Stimulated activated CD8-positive, alpha-beta memory T cell treated with anti-CD3 and anti-CD28 coated beads, Interleukin-2, amount 100 ng/mL, for 48 hours (primary cell): ENCODE data around the gene ANK3.

ENCODE experiments used
- DNase-seq, 2 donors: peaks; one replicate each; pipeline ENCODE4 v3.0.0-alpha.2; 2020; ENCODE audit warnings: low read depth in 2 of 2

ANK3 gene

DNA sequence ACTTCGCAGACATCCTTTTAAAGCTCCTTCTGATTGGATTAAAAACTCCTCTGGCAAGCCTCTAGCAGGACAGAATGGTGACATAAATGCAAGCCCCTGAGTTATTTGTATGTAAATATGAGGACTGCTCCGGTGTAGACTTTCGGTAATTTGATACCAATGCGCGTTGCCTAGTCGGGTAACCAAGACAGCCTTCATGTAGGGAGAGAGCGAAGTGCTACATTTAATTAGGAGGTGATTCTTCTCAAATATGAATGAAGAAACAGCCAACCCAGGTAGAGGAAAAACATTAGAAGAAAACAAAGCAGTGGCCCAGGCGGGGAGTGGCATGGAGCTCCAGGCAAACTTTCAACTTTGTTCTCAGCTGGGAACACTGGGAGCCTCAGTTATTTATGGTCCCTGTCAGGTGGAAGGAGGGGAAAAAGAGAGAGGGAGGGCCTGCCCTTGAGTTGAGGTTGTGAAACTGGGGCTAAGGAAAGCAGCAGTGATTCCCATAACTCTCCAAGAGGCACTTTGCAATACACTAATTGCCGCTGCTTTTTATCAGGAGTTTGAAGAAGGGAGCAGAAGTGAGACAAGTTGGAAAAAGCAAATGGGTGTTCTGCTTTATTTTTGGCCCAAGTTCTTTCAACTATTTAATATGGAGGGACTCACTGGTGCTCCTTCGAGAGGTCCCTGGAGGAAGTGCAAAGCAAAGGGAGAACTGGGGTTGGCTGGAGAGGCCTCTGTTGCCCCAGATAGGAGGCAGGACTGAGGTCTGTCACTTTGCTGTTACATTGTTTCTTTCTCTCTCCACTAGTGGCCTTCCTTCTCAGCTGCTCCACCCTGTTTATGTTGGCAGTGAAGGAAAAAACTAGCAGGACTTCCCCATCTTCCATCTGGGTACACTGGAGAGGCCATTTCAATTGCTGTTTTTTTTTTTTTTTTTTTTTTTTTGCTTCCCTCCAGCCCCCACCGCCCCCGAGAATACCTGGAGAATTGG is 248.7 kb downstream of the ANK3 start:
- no peak for DNase-seq

DNA sequence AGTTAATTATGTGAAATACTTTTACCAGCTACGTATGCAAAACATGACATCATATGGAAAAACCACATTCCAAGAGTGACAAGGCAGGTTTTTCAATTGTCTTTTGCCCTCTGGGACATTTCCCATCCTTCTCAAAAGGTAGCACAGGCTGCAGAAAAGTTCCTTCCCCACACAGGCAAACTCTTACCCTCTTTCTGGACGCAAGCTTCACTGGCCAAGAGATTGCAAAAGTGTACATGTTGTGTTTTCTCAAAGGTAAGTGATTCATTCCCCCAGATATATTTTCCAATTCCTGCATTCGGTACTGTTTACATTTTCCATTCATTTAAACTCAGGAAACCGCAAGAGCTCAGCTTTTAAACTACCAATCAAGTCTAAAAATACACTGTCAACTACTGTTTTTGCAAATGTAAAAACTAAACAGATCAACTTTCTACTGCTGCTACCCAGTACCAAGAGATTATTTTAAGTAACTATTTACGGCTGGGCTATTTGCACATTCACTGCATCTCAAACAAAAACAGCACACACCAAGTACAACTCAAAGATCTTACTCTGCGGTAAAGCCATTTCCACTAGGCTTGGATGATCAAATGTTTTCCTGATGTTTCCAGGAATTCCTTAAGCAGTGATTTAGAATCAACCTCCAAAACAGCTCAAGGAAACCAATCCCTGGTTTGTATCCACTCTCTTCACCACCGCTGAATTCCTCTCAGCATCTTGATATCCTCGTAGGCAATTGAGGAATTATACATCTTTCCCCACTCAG is 249.7 kb downstream of the ANK3 start:
- DNase-seq, result no peak

DNA sequence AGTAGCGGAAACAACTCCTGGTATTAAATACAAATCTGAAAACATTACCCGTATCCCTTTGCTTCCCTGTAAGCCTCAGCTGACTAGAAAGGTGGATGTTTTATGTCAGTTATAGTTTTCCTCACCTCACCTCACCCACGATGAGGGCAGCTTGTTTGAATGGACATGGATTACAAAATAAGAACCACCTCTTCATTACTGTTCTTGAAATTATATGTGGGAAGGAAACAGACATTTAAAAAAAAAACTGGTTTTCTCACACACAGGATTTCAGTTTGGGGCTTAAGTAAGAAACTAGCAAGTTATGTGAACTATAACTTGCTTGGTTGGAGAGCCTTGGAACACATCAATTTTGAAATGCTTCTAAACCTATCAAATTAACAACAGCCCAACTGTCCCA is 250.4 kb downstream of the ANK3 start:
- DNase-seq, result no peak

DNA sequence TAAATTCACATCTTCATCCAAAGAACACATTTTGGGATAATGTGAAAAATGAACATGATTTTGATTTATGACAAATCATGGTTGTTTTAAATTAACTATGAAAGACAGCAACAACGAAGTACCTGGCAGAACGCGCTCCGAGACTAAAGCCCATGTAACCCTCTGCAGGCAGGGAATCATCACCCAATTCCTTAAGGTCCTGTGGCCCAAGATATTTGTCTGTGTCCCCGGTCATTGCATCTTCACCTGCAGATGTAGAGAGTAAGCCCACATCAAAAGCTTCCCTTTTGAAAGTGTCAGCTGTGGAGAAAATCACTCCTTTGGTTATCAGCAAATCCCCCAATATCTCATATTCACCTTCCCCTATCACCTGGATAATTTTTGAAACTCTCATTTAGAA is 250.8 kb downstream of the ANK3 start:
- DNase-seq, result no peak

DNA sequence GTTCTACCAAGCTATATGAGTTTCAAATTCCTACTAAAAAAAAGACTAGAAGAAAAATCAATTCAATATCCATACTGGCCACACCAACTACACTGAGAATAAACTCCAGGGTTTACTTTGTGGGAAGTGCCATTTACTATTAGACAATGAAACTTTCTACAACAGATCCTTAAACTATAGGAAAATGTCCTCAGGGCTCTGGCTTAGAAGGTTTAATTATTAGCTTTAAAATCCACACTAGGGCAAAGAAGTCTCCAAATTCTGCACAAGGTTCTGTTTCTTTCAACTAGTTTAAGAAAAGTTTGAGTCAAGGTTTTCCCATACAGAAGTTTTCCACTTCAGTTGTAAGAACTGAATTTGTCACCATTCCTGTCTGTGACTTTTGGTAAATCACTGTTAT is 251.6 kb downstream of the ANK3 start:
- no peak for DNase-seq

DNA sequence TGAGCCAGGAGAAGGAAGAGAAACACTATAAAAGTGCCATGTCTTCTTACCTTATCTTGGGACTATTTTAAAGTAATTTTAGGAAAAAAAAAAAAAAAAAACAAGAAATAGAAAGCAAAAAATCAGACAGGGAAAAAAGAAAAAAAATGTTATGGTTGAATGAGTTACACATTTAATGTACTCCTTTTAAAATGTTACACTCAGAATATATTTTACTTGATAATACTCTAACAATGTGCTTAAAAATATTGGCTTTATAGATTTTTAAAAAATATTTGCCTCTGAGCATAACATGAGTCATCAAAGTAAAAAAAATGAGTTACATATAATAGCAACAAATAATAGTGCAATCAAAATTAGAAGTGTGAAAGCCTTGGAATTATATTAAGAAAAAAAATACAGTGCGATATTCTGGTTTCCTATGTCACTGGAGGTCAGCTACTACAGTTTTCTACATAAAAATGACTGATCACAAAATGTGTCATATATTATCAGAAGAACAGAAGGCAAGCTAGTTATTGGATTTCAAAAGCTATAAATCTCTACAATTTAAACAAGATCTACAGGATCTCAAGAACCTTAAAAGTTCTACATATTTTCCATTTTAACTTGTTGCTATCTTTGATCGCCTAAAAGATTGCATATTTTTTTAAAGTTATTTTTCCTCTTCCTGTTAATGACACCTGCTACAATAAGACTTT is 252.2 kb downstream of the ANK3 start:
- no peak for DNase-seq

DNA sequence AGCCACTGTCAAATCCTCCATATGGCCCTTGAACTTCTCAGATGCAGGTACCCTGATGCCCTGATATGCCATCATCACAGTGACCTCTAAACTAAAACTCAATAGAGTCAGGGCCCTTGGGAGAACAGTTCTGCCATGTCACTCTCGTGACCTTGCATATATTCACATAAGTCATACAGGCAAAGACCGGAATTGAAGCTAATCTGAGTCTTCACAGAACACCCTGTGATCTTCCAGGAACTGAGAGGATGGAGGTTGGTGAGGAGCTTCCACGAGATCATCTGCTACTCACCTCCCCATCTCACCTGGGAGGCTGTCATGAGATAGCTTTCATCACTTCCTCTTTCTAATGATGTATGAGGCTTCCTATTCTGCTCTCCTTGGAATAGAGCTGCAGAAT is 254.7 kb downstream of the ANK3 start:
- DNase-seq, result no peak

DNA sequence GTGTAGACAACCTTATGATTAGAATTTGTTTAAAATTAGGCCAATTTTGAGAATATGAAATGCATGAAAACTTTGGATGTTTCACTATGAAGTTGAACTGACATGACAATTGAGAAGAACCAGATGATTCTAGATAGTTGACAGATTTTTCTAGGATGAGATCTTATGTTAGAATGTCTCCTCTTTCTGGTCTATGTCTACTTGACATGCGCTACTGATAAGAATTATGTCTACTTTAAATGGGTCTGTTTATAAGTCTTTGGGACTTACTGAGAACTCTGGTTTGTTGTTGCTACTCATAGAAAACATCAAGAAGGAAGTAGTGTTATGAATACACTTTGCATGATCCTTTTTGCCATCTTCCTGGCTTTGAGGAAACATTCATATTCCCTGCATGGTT is 255.1 kb downstream of the ANK3 start:
- no peak for DNase-seq

DNA sequence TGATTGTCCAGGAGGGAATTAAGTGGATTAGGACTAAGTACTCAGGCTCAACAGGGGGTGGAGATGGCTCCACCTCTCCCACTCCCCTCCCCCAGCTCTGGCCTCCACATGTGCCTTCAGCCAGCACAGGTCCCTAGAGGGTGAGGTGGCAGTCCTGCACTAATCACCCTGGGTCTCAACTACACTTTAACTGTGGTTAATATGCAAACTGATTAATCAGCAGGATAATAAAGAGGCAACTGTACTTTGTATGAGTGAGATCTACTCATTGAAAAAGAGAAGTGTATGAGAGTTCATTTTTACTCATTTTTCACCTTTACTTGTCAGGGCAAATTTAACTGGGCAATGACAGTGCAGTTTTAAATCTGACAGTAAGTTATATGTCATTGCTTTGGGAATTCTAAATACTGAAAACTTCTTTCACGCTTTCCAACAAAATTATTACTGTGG is 259.5 kb downstream of the ANK3 start:
- no peak for DNase-seq

DNA sequence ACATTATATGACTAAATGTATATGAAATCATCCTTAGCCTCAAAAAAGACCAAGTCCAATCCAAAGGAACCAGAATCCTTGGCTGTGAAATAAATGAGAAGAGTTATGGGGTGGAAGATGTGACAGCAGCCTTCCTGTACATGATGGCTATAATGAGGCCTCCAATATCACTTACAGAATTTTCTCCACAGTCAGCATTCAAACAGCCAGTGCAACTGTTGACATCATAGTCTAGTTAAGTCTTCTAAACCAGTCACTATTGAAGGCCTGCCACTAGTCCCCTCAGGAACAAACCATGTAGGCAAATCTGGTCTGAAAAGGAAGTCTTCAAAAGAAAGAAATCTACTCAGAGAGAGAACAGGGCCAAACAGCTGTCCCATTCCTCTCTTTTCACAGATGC is 263.8 kb downstream of the ANK3 start:
- no peak for DNase-seq

DNA sequence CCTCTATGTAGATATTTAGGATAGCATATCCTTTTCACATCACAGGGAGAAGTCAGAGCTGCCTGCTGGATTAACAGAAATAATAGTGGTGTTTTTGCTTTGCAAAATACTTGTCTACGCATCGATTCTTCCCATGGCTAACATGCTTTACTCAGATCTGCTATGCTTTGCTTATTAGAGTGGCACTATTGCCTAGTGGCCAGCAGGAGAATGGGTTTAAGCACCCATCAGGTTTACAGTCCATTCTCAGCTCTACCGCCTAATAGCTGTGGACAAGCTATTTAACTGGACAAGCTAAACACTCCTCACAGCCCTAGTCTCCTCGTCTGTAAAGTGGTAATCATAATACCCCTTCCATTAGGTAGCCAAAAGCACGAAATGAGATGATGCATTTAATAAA is 265.1 kb downstream of the ANK3 start:
- DNase-seq, result no peak

DNA sequence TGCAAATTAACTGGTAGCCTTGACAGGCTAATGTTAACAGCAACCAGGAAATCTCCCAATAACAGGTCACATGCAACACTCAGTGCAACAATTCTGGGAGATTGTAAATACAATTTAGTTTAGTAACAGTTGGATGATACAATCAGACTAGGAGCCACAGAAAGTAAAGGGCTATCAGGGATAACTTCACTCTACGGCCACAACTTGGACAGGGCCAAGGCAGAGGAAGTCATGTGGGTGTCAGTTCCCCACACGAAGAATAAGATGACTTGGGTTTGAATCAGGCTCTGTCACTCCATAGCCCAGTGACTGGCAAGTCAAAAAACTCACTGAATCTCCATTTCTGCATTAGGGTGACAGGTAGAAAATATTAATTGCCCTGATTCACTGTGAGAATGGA is 266.0 kb downstream of the ANK3 start:
- no peak for DNase-seq

DNA sequence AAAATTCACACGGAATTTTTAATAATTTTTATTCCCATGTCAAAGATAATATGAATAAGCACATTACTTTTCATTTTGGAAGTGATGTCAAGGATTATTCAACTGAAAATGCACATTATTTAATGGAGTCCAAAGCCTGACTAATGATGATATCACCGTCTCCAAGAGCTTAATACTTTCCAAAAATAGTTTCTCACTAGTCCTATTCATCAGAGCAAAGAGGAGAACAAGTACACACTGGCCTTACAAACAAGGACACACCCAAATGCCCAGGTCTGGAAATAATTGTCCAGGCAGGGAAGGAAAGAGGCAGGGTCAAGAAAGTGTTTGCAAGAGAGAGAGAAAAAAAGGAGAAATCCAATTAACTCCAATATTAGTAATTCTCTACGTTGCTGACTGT is 266.5 kb downstream of the ANK3 start:
- DNase-seq, result no peak

DNA sequence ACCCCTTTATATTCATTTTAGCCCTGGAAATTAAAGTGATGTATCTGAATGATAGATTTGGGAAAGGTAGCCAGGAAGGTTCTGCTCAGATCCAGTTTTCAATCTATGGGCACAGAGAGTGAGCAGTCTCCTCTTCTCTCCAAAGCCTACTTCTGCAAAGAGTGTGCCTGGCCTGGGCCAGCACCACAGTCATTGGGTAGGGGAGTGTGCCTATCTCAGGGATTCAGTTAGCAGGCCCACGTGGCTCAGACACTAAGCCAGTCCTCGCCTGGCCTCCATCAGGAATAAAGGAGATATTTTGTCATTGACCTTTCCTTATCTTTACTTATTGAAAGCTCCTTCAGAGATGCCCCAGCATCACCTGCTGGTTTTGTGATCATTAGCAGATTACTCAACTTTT is 267.5 kb downstream of the ANK3 start:
- no peak for DNase-seq

DNA sequence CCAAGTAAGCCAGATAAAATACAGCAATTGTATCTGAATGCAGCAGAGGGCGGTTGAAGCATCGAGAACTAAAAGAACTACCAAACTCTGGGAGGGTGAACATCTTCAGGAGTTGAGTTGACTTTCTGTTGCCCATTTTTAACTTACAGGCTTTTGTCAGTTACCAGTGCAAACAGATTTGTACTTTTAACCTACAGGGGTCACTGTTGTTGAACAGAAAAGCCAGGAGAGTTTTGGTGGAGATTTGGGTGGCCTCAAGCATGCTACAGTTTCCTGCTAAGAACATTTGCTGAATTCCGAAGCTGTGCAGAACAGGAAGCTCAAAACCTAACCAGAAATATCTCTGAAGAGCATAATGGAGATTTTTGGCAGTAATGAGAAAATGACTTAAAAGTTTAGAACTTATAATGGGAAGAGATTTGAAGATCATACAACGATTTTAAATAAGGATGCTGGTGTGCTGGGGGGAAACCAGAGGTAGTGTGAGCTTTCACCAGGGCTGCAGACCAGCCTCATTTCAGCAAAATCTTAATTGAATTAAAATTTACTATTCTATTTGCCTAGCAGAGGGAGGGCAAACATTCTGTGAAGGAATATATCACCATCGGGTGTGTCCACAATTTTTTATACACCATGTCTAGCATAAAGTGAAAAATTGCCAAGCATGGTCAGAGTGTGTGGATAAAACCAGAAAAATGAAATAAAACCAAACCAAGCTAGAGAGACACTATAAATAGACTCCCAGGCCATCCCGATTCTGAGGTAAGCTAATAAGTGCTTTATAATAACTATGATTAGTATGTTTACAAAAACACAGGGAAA is 274.7 kb downstream of the ANK3 start:
- no peak for DNase-seq

DNA sequence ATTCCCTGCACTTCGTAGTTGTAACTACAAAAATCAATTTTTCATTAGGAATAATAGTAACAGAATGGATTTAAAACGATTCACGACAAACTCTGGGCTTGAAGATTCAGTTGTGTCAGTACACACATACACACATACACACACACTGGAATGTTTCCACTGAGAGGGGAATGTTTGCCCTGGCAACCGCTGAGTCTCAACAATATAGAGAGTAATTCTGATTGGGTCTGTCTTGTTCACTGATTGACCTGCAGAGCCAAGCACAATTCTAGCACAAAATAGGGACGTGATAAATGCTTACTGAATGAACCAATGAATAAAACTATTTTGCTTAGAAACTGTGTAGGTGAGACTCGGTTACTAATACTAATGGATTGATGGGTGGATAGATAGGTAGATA is 278.9 kb downstream of the ANK3 start:
- DNase-seq, result no peak

DNA sequence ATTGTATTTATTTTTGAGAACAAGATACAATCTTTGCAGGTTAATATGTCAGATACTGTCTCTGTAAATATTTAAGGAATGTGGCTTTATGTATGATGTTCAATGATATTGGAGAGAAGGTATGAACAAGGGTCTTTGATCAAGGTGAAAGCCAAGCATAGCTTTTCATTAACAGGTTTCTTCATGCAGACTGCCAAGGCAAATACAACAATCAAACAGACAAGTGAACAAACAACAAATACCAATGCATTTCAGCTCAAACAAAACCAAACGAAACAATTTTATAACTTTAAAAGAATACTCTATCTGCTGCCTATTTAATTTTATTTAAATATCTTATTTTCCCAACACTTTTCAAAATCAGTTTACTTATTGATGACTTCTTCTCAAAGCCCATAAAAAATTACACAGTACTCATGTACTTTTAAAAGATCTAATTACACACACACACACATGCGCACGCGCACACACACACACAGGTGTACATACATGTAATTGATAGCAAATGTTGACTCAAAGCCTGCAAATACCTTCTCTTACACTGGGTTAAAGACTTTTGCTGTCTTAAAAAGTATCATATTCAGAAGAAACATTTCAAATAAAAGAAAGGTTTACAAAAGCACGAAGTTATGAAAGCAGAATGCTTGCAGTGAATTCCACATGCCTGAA is 282.2 kb downstream of the ANK3 start:
- DNase-seq, result no peak

DNA sequence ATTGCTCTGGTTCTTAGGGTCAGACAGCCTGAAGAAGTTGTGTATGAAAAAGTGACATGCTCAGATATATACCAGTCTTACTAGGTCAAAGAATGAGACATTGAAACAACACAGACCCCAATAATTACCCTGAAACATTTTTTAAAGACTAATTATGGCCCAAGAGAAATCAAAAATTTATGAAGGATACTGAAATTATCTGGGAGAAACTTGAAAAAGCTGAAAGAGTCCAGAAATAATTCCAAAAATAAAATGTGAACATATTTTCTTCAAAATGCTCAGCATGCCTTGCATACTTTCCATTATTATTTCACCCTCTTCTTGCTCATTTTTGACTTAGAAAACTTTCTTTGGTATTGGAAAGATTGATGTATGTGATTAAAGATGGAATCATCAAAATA is 284.4 kb downstream of the ANK3 start:
- no peak for DNase-seq

DNA sequence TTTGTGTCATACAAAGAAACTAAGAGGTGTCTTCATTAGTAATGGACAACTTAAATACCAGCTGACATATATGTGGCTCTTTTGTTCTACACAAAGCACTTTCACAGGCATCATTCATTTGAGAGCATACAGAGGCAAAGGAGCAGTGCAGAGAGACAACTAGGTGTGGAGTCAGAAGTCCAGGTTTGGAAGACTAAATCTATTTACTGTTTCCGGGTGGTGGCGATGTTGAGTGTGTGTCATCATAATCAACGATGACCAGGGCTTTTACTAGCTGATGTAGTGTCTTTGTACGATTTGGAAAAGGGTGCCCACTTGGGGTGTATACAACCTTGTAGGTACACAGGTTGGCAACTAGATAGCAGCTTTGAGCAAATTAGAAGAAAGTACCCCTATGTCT is 287.9 kb downstream of the ANK3 start:
- no peak for DNase-seq

DNA sequence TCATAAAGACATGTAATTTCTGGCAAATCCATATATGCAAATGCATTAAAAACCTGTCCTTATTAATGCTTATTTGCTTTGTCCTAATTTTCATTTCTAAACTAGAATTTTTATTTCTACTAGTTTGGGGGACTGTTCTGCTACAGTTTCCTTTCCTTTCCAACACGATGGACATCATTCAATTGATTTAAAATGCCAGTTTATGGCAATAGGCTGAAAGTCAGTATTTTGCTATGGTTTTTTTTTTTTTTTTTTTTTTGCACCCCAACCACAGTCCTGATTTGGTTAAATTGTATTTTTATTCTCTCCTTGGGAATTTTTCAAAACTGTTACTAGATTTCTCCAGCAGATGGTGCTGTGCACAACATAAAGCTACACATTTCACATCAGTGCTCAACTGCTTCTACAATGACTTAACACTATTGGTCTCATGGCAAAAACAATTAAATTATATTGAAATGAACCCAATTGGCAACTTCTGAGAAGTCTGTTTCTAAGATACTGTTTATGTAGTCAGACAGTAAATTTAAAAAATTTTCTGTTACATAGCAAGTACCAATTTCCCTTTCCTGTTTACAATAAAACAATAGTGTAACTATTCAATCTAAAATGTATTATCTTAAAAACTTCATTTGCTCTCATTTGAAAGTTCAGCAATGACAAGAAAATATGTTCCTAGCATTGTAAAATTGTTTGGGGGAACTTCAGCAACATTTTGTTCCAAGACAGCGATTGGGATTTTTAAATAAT is 289.5 kb downstream of the ANK3 start:
- DNase-seq, result no peak
